ENCODE results near the gene ZC3HAV1.

Gene ZC3HAV1

GRCh38 chr7:139018910-139019309 lies 90.6 kb downstream of the ZC3HAV1 start:
- no peak for DNase-seq (ENCODE audit: low read depth)

- DNase-seq (ENCODE audit: low read depth): no peak
Measured at GRCh38 chr7:139016931-139017511, 92.5 kb downstream of the ZC3HAV1 start.

- DNase-seq (ENCODE audit: low read depth): no peak
Measured at GRCh38 chr7:139011373-139011772, 98.1 kb downstream of the ZC3HAV1 start.

GRCh38 chr7:139004321-139005090 lies 105.0 kb downstream of the ZC3HAV1 start:
- no peak for DNase-seq (ENCODE audit: low read depth)

- DNase-seq (ENCODE audit: low read depth): no peak
Measured at GRCh38 chr7:138999414-138999813, 110.1 kb downstream of the ZC3HAV1 start.
